Smooth muscle cell (in vitro differentiated cells): ENCODE results near the gene LRRC46. TPM values are rescaled to one million over a fixed set of nuclear protein-coding genes. Genes with fewer than 3 reads are reported as not detected.

Source experiments
- DNase-seq: peaks from one replicate; lab custom pipeline; 2025; ENCODE audit not compliant: unreplicated experiment; lab: John Stamatoyannopoulos, UW
- H2AFZ ChIP-seq: fragments of 200-600 bp; sonication (generic); 2 replicates; pipeline ENCODE4 v1.6.0; 2016; ENCODE audit warnings: antibody characterized with exemption, low read depth, mild to moderate bottlenecking
- H3F3A ChIP-seq: fragments of 200-600 bp; sonication (generic); 2 replicates; pipeline ENCODE4 v1.6.0; 2017; ENCODE audit warnings: antibody characterized with exemption, low read depth
- H3K27ac ChIP-seq: fragments of 200-600 bp; sonication (generic); 2 replicates; pipeline ENCODE4 v1.5.1; 2016; ENCODE audit warnings: low read depth, mild to moderate bottlenecking
- H3K27me3 ChIP-seq: fragments of 200-600 bp; sonication (generic); 2 replicates; pipeline ENCODE4 v1.6.1; 2016; ENCODE audit warnings: low read depth, mild to moderate bottlenecking
- H3K36me3 ChIP-seq: fragments of 200-600 bp; sonication (generic); 2 replicates; pipeline ENCODE4 v1.5.1; 2016; ENCODE audit warnings: low read depth
- H3K4me1 ChIP-seq: fragments of 200-600 bp; sonication (generic); 2 replicates; pipeline ENCODE4 v1.5.1; 2016; ENCODE audit warnings: low read depth
- H3K4me2 ChIP-seq: fragments of 200-600 bp; sonication (generic); 2 replicates; pipeline ENCODE4 v1.6.0; 2016; ENCODE audit warnings: mild to moderate bottlenecking
- H3K4me3 ChIP-seq: fragments of 200-600 bp; sonication (generic); 2 replicates; pipeline ENCODE4 v1.5.1; 2016; ENCODE audit warnings: mild to moderate bottlenecking
- H3K79me2 ChIP-seq: fragments of 200-600 bp; sonication (generic); 2 replicates; pipeline ENCODE4 v1.6.0; 2016; ENCODE audit warnings: low read depth, mild to moderate bottlenecking
- H3K9ac ChIP-seq: fragments of 200-600 bp; sonication (generic); 2 replicates; pipeline ENCODE4 v1.6.0; 2016; ENCODE audit warnings: low read depth
- H3K9me3 ChIP-seq: fragments of 200-600 bp; sonication (generic); replicated peaks from 2 replicates; pipeline ENCODE4 v1.5.1; 2016; ENCODE audit warnings: low read depth
- H4K20me1 ChIP-seq: fragments of 200-600 bp; sonication (generic); 2 replicates; pipeline ENCODE4 v1.6.0; 2016; ENCODE audit warnings: low read depth
- WGBS: methylation state at CpG from one replicate; pipeline ENCODE4 v1.1.7; 2016; ENCODE audit warnings: low lambda C conversion rate; 5-methylcytosine and 5-hydroxymethylcytosine counted together
- polyA plus RNA-seq: library from polyadenylated mRNA; unstranded; fragments of >200 nt; fragmentation: Nextera tagmentation; extraction: Ambion mirVana; gene quantifications from 2 replicates; pipeline ENCODE4 v1.2.1, GENCODE V29; 2016
- total RNA-seq: library from RNA; depleted of rRNA; stranded (reverse); fragments of >200 nt; gene quantifications from 2 replicates; pipeline ENCODE4 v1.2.3, GENCODE V29; 2014
- TF ChIP-seq, protein P1 (sequence below): fragments of 200-600 bp; sonication (generic); IDR thresholded peaks from 2 replicates; pipeline ENCODE4 v1.5.1; 2017; ENCODE audit warnings: borderline replicate concordance, mild to moderate bottlenecking, antibody characterized with exemption; ENCODE audit not compliant: insufficient read depth, poor library complexity, severe bottlenecking

LRRC46 gene
- total and polyA plus RNA-seq, 2 experiments from 2014 or later: 0.26 TPM; not detected in 1

GRCh38 chr17:47873200-47874090, 42.0 kb downstream of the LRRC46 start:
- Histone ChIP-seq H3K27me3 (no peaks in the 10 kb centered on the region), H4K20me1 (no peaks in the 10 kb centered on the region), H3K79me2 (no peaks in the 10 kb centered on the region), H3F3A (peaks cover 13% of the 10 kb centered on the region), H3K27ac (no peak overlapping the region), H3K36me3 (no peaks in the 10 kb centered on the region), H3K9ac (no peak overlapping the region), H3K4me1 (peaks cover 42% of the 10 kb centered on the region), H3K4me3 (no peak overlapping the region), H2AFZ (no peak overlapping the region), H3K9me3 (no peaks in the 10 kb centered on the region), H3K4me2 (peak overlapping the region; percentile 88)
- no peak for DNase-seq
- 60% methylated on average over 4 of the region's 4 CpGs for WGBS
- TF ChIP-seq, protein P1, sequence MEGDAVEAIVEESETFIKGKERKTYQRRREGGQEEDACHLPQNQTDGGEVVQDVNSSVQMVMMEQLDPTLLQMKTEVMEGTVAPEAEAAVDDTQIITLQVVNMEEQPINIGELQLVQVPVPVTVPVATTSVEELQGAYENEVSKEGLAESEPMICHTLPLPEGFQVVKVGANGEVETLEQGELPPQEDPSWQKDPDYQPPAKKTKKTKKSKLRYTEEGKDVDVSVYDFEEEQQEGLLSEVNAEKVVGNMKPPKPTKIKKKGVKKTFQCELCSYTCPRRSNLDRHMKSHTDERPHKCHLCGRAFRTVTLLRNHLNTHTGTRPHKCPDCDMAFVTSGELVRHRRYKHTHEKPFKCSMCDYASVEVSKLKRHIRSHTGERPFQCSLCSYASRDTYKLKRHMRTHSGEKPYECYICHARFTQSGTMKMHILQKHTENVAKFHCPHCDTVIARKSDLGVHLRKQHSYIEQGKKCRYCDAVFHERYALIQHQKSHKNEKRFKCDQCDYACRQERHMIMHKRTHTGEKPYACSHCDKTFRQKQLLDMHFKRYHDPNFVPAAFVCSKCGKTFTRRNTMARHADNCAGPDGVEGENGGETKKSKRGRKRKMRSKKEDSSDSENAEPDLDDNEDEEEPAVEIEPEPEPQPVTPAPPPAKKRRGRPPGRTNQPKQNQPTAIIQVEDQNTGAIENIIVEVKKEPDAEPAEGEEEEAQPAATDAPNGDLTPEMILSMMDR: no peak

GRCh38 chr17:47875011-47875985, 43.8 kb downstream of the LRRC46 start:
- Histone ChIP-seq H3K27me3 (no peaks in the 10 kb centered on the region), H3K4me1 (peaks cover 43% of the 10 kb centered on the region), H3K4me2 (peak overlapping the region; percentile 61), H3K36me3 (no peaks in the 10 kb centered on the region), H3K4me3 (no peak overlapping the region), H3K79me2 (no peaks in the 10 kb centered on the region), H3F3A (peaks cover 20% of the 10 kb centered on the region), H4K20me1 (no peaks in the 10 kb centered on the region), H2AFZ (no peak overlapping the region), H3K9me3 (no peaks in the 10 kb centered on the region), H3K9ac (no peak overlapping the region), H3K27ac (no peak overlapping the region)
- TF ChIP-seq, protein P1: no peak
- WGBS: 57% methylated on average over 11 of the region's 11 CpGs
- DNase-seq: no peak

DNA sequence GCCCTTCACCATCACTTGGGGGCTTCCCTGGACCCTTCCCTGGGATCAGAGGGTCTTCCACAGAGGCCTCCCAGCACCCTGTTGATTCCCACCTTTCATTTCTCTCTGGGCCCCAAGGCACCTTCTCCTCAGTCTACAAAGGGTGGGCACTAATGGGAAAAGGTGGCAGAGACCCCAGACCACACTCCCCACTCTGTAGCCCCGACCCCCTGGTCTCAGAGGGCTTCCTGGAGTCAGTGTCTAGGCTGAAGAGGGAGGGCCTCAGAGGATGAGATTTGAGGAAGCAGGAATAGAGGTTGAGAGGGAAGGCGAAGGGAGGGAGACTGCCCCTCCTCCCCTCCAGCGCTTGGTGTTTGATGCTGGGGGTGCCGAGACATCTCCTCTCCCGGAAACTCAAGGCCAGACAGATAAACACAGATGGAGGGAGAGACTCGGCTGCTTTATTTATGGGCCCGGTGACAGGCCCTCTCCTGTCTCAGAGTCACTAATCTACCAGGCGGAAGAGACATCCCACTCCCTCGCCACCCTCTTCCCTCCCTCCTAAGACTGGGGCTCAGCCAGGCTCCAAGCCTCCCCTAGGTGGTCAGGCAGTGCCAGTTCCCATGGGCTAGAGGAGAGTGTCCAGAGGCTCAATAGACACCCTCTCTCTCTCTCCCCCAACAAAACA, 46.0 kb downstream of the LRRC46 start:
- no peak overlapping the region for H3K4me3 ChIP-seq
- WGBS: 8% methylated on average over 9 of the region's 9 CpGs
- no peak overlapping the region for H2AFZ ChIP-seq

More for the DNA sequence above, 46.0 kb downstream of the LRRC46 start:
- Histone ChIP-seq H4K20me1 (no peaks in the 10 kb centered on the region), H3K9me3 (no peaks in the 10 kb centered on the region), H3F3A (peaks cover 21% of the 10 kb centered on the region), H3K36me3 (no peaks in the 10 kb centered on the region), H3K27ac (peak overlapping the region; percentile 98), H3K4me1 (peaks cover 36% of the 10 kb centered on the region), H3K79me2 (no peaks in the 10 kb centered on the region), H3K4me2 (peak overlapping the region; percentile 74), H3K9ac (peak overlapping the region; percentile 88), H3K27me3 (no peaks in the 10 kb centered on the region)
- TF ChIP-seq, protein P1: no peak
- DNase-seq: no peak
